Central memory CD8-positive, alpha-beta T cell (primary cell): ENCODE measurements around the gene TOMM40.

Experiments
- ATAC-seq: fragments of 150-1000 bp; cut with Tn5 transposase; replicated peaks from 2 replicates; pipeline ENCODE4 v1.10.0; 2022; ENCODE audit warnings: mild to moderate bottlenecking, moderate FRiP score, moderate number of reproducible peaks; ENCODE audit not compliant: poor library complexity, severe bottlenecking; ENCODE audit errors: extremely low read depth
- DNase-seq, 2 donors: peaks; one replicate each; pipeline ENCODE4 v3.0.0; 2021; ENCODE audit warnings: low spot score in 2 of 2
- H3K27ac Mint-ChIP-seq: one replicate; pipeline ENCODE4 v1.8.0; 2022; ENCODE audit warnings: low read depth, mild to moderate bottlenecking, moderate library complexity, mixed read lengths
- H3K27me3 Mint-ChIP-seq: one replicate; pipeline ENCODE4 v1.8.0; 2022; ENCODE audit warnings: mixed read lengths
- H3K36me3 Mint-ChIP-seq: one replicate; pipeline ENCODE4 v1.8.0; 2022; ENCODE audit warnings: mild to moderate bottlenecking, moderate library complexity, mixed read lengths; ENCODE audit not compliant: insufficient read depth
- H3K4me1 Mint-ChIP-seq: one replicate; pipeline ENCODE4 v1.8.0; 2022; ENCODE audit warnings: mixed read lengths
- H3K4me3 Mint-ChIP-seq: one replicate; pipeline ENCODE4 v1.8.0; 2022; ENCODE audit warnings: mild to moderate bottlenecking, moderate library complexity, mixed read lengths
- H3K9me3 Mint-ChIP-seq: one replicate; pipeline ENCODE4 v1.8.0; 2022; ENCODE audit warnings: mixed read lengths

The TOMM40 gene

DNA sequence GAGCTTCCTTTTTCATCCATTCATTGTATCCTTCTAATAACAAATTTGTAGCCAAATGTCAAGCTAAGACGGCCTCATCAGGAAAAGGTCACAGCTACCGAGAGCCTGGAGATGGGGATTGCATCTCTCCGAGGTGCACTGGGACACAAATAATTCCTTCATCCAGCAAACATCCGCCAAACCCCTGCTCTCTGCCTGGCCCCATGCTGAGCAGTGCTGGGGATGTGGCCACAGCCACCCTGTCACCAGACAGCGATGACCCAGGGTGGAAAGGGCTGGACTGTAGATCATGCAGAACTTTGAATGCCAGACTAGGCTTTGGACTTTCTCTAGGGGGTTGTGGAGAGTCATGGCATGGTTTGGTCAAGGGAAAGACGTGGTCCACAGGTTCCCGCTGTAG, 1.9 kb downstream of the TOMM40 start:
- no peaks in the 10 kb centered on the region for H3K27me3 Mint-ChIP-seq
- no peak for ATAC-seq
- H3K4me1 Mint-ChIP-seq = peaks cover 35% of the 10 kb centered on the region
- DNase-seq = no peak
- no peaks in the 10 kb centered on the region for H3K9me3 Mint-ChIP-seq
- H3K36me3 Mint-ChIP-seq = peaks cover 37% of the 10 kb centered on the region
- H3K27ac Mint-ChIP-seq = peak overlapping the region; percentile 5
- H3K4me3 Mint-ChIP-seq = peak overlapping the region; percentile 77

DNA sequence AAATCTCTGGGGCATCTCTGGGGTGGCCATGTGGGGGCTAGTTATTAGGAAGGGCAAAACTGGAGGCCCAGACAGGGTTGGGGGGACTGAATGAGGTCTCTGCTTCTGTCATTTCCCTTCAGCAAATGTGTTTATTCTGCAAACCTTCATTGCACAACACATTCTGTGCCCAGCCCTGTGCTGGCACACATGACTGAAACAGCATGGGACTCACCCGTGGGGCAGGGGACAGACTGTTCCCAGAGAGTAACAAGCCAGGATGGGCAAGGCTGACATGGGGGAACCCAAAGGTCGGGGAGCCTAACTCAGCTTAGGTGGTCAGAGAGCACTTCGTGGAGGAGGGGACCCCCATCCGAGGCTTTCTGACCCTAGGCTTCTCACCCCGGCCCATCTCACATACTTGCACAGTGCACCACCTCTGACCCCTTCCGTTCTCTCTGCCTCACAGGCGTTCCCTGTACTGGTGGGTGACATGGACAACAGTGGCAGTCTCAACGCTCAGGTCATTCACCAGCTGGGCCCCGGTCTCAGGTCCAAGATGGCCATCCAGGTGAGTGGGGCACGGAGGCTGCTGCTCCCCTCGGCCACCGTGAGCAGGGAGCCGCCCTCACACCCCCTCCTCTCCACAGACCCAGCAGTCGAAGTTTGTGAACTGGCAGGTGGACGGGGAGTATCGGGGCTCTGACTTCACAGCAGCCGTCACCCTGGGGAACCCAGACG, 2.4 kb downstream of the TOMM40 start:
- peak overlapping the region; percentile 5 for H3K27ac Mint-ChIP-seq

GRCh38 chr19:44894052-44894400, 3.0 kb downstream of the TOMM40 start:
- no peak overlapping the region for H3K27ac Mint-ChIP-seq
- no peak overlapping the region for H3K4me3 Mint-ChIP-seq
- no peak for ATAC-seq
- no peak for DNase-seq
- no peaks in the 10 kb centered on the region for H3K27me3 Mint-ChIP-seq
- no peaks in the 10 kb centered on the region for H3K9me3 Mint-ChIP-seq
- peaks cover 39% of the 10 kb centered on the region for H3K36me3 Mint-ChIP-seq
- peaks cover 33% of the 10 kb centered on the region for H3K4me1 Mint-ChIP-seq

More for the DNA sequence above, 2.4 kb downstream of the TOMM40 start:
- Mint-ChIP-seq H3K4me3 (peak overlapping the region; percentile 77), H3K4me1 (peaks cover 35% of the 10 kb centered on the region), H3K9me3 (no peaks in the 10 kb centered on the region), H3K27me3 (no peaks in the 10 kb centered on the region), H3K36me3 (peaks cover 39% of the 10 kb centered on the region)
- DNase-seq (no peak), ATAC-seq (no peak)

GRCh38 chr19:44894946-44895345, 3.9 kb downstream of the TOMM40 start:
- H3K4me1 Mint-ChIP-seq = peaks cover 29% of the 10 kb centered on the region
- H3K4me3 Mint-ChIP-seq = no peak overlapping the region
- H3K27me3 Mint-ChIP-seq = no peaks in the 10 kb centered on the region
- H3K36me3 Mint-ChIP-seq = peaks cover 40% of the 10 kb centered on the region
- DNase-seq (no peak), ATAC-seq (no peak)
- H3K27ac Mint-ChIP-seq = no peak overlapping the region
- H3K9me3 Mint-ChIP-seq = no peaks in the 10 kb centered on the region

- no peaks in the 10 kb centered on the region for H3K27me3 Mint-ChIP-seq
Observed at GRCh38 chr19:44897835-44898234, 6.8 kb downstream of the TOMM40 start.

DNA sequence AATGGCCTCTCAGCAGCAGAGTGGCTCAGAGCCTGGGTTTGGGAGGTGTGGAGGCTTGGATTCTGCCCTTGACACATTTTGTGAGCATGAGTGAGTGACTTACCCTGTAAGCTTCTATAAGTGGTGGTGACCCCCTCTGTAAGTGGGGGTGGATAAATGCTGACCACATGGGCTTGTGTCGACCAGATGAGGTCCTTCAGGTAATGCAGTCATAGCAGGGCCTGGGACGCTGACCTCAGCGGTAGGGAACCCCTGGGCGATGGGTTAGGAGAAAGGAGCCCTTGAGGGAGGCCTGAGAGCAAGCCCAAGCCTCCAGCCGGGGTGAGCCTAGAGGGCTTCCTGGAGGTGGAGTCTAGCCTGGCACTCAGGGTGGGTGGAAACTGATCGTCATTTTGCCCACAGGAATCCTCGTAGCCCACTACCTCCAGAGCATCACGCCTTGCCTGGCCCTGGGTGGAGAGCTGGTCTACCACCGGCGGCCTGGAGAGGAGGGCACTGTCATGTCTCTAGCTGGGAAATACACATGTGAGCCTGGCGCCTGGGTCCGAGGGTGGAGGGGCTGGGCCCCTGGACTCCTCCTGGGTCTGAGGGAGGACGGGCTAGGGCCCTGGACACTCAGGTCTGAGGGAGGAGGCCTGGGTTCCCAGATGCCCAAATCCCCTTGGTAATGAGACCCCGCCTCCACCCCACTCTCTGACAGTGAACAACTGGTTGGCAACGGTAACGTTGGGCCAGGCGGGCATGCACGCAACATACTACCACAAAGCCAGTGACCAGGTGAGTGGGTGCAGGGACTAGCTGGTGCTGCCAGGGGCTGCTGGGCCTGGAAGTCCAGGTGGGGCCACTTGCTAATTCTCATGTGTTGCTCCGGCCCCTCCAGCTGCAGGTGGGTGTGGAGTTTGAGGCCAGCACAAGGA, 9.5 kb downstream of the TOMM40 start:
- no peak overlapping the region for H3K27ac Mint-ChIP-seq
- peaks cover 7% of the 10 kb centered on the region for H3K27me3 Mint-ChIP-seq
- H3K4me3 Mint-ChIP-seq = no peak overlapping the region
- DNase-seq (no peak), ATAC-seq (no peak)
- H3K9me3 Mint-ChIP-seq = no peaks in the 10 kb centered on the region
- no peaks in the 10 kb centered on the region for H3K4me1 Mint-ChIP-seq
- peaks cover 26% of the 10 kb centered on the region for H3K36me3 Mint-ChIP-seq

More at GRCh38 chr19:44897835-44898234, 6.8 kb downstream of the TOMM40 start:
- H3K9me3 Mint-ChIP-seq = no peaks in the 10 kb centered on the region
- H3K4me3 Mint-ChIP-seq = no peak overlapping the region
- H3K36me3 Mint-ChIP-seq = peaks cover 33% of the 10 kb centered on the region
- no peak overlapping the region for H3K27ac Mint-ChIP-seq
- H3K4me1 Mint-ChIP-seq = peaks cover 10% of the 10 kb centered on the region
- ATAC-seq (no peak), DNase-seq (no peak)

- no peak overlapping the region for H3K27ac Mint-ChIP-seq
- H3K9me3 Mint-ChIP-seq = no peaks in the 10 kb centered on the region
- H3K4me1 Mint-ChIP-seq = peaks cover 6% of the 10 kb centered on the region
- no peak for DNase-seq
- peaks cover 17% of the 10 kb centered on the region for H3K36me3 Mint-ChIP-seq
- no peak overlapping the region for H3K4me3 Mint-ChIP-seq
- ATAC-seq = no peak
- peaks cover 29% of the 10 kb centered on the region for H3K27me3 Mint-ChIP-seq
Observed at GRCh38 chr19:44903216-44903601, 12.2 kb downstream of the TOMM40 start.

- Mint-ChIP-seq H3K4me3 (no peak overlapping the region), H3K9me3 (no peaks in the 10 kb centered on the region), H3K4me1 (peaks cover 6% of the 10 kb centered on the region), H3K27ac (no peak overlapping the region), H3K36me3 (peaks cover 16% of the 10 kb centered on the region), H3K27me3 (peaks cover 29% of the 10 kb centered on the region)
- peak; percentile 53 to 74 for DNase-seq
- ATAC-seq = peak; percentile 64
Observed at GRCh38 chr19:44903602-44904425, 12.8 kb downstream of the TOMM40 start.

DNA sequence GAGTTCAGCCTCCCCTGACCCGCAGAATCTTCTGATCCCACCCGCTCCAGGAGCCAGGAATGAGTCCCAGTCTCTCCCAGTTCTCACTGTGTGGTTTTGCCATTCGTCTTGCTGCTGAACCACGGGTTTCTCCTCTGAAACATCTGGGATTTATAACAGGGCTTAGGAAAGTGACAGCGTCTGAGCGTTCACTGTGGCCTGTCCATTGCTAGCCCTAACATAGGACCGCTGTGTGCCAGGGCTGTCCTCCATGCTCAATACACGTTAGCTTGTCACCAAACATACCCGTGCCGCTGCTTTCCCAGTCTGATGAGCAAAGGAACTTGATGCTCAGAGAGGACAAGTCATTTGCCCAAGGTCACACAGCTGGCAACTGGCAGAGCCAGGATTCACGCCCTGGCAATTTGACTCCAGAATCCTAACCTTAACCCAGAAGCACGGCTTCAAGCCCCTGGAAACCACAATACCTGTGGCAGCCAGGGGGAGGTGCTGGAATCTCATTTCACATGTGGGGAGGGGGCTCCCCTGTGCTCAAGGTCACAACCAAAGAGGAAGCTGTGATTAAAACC, 13.5 kb downstream of the TOMM40 start:
- ATAC-seq = no peak
- H3K4me1 Mint-ChIP-seq = peaks cover 6% of the 10 kb centered on the region
- no peaks in the 10 kb centered on the region for H3K9me3 Mint-ChIP-seq
- no peak overlapping the region for H3K27ac Mint-ChIP-seq
- DNase-seq = no peak
- H3K27me3 Mint-ChIP-seq = peaks cover 29% of the 10 kb centered on the region
- H3K36me3 Mint-ChIP-seq = peaks cover 15% of the 10 kb centered on the region
- H3K4me3 Mint-ChIP-seq = no peak overlapping the region

DNA sequence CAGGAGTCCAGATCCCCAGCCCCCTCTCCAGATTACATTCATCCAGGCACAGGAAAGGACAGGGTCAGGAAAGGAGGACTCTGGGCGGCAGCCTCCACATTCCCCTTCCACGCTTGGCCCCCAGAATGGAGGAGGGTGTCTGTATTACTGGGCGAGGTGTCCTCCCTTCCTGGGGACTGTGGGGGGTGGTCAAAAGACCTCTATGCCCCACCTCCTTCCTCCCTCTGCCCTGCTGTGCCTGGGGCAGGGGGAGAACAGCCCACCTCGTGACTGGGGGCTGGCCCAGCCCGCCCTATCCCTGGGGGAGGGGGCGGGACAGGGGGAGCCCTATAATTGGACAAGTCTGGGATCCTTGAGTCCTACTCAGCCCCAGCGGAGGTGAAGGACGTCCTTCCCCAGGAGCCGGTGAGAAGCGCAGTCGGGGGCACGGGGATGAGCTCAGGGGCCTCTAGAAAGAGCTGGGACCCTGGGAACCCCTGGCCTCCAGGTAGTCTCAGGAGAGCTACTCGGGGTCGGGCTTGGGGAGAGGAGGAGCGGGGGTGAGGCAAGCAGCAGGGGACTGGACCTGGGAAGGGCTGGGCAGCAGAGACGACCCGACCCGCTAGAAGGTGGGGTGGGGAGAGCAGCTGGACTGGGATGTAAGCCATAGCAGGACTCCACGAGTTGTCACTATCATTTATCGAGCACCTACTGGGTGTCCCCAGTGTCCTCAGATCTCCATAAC, 14.5 kb downstream of the TOMM40 start, which contains the start of gene APOE:
Gene APOE, plus strand, starts transcription at position 360 of the 724 bp plus-strand sequence. CDS start 829 bp downstream, outside the sequence.
- Mint-ChIP-seq H3K27me3 (peaks cover 29% of the 10 kb centered on the region), H3K4me1 (peaks cover 6% of the 10 kb centered on the region), H3K36me3 (peaks cover 15% of the 10 kb centered on the region), H3K9me3 (no peaks in the 10 kb centered on the region), H3K27ac (no peak within 1 kb of the TSS), H3K4me3 (no peak within 1 kb of the TSS)
- no peak for ATAC-seq
- no peak for DNase-seq

- H3K27me3 Mint-ChIP-seq = peaks cover 48% of the 10 kb centered on the region
- no peak overlapping the region for H3K4me3 Mint-ChIP-seq
- H3K27ac Mint-ChIP-seq = no peak overlapping the region
- H3K4me1 Mint-ChIP-seq = peaks cover 6% of the 10 kb centered on the region
- ATAC-seq (no peak), DNase-seq (no peak)
- H3K36me3 Mint-ChIP-seq = peaks cover 7% of the 10 kb centered on the region
- no peaks in the 10 kb centered on the region for H3K9me3 Mint-ChIP-seq
Observed at GRCh38 chr19:44907613-44908012, 16.6 kb downstream of the TOMM40 start.
